ENCODE data around the gene RPS6KA3.
"Not testable (repeated sequence)": the region's sequence is repeated elsewhere in the genome, so short reads cannot be mapped to it uniquely, and the experiment has no call there.

Gene RPS6KA3

DNA sequence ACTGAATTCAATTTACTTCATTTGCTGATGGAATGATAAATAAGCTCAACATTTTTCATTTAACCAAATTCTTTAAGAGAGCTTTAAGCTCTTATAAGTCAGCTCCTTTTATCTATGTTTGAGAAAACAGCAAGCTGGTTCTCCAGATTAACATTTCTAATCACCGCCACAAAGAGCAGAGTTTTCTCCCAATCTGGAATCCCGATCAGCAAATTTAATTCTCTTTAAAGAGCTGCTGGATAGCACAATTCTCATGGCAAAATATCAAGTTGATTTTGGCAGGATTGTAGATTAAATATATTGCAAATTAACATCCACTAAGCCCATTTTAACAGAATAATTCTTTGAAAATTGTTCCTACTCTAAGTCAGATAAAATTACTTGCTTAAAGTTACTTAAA lies 48.8 kb downstream of the RPS6KA3 start:
- no peak for DNase-seq

DNA sequence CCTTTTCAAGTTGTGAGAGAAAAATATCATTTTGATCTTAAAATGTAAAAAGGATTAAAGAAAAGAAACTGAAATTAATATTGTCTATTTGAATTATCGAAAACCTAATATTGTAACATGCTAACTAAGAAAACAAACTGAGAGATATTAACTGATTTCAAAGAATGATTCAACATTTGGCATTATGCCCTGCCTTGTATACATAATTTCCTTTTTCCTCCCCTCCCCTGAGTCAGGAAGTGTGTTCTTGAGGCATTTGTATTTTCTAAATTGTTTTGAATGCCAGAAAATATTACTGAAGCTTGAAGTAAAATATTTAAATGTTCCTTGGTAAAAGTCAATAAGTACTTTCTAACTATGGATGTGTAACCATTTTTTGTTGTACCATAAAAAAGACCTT lies 49.4 kb downstream of the RPS6KA3 start:
- no peak for DNase-seq

DNA sequence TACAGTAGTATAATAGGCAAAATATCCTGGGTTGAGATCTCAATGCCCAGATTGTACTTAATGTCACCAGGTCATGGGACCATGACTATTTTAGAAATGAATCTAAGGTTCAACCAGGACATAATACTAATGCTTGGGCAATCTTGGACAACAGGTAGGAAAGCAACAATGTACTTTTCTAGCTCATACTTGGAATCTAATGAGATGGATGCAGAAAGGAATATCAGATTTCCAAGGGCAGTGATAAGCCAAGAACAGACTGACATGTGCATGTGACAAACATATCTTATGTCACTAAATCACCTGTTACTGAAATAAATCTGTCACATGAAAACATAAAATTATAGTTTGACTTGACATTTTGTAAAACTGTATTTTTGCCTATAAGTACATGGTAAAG lies 51.1 kb downstream of the RPS6KA3 start:
- DNase-seq: no peak

DNA sequence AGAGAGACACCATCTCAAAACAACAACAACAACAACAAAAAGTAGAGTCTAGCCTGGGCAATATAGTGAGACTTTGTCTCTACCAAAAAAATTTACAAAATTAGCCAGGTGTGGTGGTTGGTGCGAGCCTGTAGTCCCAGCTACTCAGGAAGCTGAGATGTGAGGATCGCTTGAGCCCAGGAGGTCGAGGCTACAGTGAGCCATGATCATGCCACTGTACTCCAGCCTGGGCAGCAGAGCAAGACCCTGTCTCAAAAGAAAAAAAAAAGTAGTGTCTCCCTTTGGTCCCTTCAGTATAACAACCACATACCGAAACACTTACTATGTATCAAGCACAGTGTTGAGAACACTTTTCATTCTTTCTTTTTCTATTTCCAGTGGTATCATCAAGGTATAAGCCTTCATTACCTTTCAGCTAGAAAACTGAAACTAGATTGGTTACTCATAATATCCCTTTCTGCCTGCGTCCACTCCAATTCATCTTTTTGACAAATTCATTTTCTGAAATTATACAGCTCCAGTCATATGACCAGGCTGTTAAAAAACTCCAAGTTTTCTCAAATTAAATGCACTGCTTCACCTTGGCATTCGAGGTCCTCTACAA lies 54.1 kb downstream of the RPS6KA3 start:
- no peak for DNase-seq

DNA sequence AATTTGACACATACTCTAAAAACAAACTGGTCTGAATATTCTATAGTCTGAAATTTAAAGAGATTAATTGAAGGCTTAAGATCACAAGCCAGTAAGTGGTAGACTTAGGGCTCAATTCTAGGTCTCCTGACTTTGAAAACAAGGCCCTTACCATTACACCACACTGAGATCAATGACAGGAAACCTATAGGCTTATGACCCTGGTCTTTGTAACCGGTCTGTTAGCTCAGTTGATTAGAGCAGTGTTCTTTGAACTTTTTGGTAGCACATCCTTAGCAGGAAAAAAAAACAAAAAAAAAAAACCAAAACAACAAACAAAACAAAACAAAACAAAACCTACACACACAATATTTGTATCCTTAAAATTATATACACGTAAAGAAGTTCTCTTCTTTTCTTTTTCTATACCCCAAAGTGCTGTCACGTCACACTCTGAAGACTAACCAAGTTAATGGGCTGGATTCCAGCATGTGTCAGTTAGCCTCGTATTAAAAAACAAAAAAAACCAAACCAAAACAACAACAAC lies 55.4 kb downstream of the RPS6KA3 start:
- no peak for DNase-seq

DNA sequence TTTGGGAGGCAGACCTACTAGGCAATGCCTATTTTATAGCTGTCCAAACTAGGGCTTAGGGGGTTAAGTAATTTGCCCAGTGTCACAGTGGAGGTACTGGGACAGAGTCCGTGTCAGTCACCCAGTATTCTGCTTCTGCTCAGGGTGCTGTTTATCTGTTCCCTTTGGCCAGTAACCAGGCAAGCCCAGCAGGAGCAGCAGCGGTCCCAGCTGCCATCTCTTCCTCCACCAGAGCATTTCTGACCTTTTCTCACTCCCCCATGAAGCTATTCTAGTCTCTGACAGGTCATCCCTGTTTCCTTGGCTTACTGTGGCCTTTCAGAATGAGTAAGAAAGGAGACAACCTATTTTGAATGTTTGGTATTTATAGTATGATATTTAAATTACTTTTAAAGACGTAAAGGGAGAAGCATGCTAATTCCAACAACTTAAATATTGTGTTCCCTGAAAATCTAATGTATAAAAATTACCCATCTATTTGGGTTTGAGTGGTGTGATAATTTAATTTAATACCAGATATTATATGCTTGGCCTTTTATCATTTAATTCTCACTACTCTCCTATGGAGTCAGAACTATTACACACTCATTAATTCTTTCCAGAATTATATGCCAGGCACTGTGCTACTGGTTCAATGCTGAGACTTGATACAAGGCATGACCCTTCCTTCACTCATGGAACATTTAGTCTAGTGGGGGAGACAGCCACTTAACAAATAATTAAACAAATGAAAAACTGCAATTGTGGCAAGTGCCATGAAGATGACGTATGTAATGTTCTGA lies 60.6 kb downstream of the RPS6KA3 start:
- no peak for DNase-seq

DNA sequence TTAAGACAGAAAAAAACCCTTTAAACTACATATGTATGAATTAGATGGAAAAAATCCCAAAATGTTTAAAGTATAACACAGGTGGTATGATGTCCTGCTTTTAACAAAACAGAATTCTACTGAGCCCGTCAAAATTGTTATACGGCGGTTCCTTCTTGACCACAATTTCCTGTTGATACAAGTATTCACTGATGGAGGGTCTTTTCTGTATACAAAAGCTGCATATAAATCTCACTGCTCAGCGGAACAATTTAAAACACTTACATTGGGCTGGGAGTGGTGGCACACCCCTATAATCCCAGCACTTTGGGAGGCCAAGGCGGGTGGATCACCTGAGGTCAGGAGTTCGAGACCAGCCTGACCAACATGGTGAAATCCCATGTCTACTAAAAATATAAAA lies 62.4 kb downstream of the RPS6KA3 start:
- DNase-seq: no peak

DNA sequence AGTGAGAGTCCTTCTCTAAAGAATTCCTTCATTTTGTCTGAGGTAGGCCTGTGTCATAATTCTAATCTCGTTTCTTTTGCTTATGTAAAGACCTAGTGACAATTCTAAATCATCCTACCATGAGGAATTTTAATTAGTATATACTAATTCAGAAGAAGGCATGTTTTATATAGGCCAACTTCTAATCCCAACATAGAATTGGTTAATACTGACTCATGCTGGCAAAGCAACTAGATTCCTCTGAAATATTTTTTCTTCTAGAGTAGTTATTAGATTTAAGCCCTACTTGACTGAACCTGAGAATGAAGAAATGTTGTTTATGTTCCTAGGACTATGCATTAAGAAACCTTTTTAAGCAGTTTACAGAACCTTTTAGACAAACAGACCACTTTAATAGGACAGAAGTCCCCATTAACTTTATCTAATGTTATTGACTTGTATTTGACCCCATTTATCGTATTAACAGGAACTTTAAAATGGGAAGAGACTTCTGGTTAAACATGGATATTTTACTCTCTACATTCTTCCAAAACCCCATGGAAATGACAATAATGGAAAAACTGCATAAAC lies 69.0 kb downstream of the RPS6KA3 start:
- DNase-seq: no peak

DNA sequence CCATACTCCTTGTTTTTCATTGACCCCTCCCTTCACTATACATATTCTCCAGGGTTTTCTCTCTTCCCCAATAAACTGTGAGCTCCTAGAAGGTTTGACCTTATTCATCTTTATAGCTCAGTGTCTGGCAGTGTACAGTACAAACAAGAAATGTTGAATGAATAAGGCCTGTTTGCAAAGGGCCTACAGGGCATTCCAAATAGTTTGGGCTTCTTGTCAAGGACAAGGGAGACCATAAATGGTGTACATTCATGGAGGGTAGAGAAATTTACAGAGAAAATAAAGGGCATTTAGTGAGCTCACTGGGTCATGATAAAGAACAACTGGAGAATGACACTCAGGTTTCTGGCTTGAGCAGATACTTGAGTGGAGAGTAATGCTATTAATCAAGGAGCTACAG lies 77.5 kb downstream of the RPS6KA3 start:
- no peak for DNase-seq

DNA sequence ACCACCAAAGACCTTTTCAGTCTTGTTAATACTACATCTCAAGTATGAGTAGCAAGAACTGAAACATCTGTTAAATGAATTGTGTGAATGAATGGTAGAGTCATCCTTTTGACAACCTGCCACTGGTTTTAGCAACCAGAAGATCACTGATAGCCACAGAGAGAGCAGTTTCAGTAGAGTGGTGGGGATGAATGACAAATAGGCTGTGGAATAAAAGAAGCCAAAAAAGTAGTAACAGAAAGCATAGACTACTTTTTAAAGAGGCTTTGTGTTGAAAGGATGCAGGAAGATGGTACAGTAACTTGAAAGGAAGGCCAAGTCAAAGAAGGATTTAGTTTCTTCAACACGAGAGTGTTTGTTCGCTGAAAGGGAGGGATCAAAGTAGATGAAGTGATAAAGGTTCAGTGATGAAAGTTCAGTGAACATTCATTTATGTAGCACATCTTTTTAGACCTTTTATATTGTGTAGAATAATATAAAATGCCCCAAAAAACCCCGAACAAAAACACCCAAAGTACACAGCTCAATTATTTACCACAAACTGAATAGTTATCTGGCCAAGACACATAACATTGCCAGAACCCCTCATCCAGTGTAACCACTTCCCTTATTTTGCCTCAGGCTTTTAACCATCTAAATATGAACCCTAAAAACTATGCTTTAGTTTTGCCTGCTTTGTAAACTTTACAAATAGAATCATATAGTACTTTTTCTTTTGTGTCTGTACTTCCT lies 84.9 kb downstream of the RPS6KA3 start:
- no peak for DNase-seq

DNA sequence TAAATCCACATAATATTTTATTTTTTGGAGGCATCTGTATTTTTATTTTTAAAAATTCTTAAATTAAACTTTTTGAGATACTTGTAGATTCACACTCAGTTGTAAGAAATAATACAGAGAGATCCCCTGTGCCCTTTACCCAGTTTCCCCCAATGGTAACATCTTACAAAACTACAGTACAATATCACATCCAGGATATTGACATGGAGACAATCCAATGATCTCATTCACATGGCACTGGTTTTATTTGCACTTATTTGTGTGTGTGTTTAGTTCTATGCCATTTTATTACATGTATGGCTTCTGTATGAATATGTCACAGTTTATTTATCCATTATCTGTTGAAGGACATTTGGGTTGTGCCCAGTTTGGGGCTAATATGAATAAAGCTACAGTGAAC lies 89.6 kb downstream of the RPS6KA3 start:
- no peak for DNase-seq

DNA sequence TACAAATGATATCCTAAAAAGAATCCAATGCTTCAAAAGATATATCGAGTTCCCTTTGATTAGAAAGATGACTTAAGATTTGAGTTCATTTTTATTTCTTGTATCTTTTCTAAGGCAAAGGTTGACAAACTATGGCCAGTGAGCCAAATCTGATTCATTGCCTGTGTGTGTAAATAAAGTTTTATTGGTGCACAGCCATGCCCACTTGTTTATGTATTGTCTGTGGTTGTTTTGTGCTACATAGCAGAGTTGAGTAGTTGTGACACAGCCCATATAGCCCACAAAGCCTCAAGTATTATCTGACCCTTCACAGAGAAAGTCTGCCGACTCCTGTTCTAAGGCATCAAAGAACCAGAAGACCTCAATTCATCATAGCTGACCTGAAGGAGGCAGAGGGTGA lies 92.9 kb downstream of the RPS6KA3 start:
- DNase-seq: no peak

DNA sequence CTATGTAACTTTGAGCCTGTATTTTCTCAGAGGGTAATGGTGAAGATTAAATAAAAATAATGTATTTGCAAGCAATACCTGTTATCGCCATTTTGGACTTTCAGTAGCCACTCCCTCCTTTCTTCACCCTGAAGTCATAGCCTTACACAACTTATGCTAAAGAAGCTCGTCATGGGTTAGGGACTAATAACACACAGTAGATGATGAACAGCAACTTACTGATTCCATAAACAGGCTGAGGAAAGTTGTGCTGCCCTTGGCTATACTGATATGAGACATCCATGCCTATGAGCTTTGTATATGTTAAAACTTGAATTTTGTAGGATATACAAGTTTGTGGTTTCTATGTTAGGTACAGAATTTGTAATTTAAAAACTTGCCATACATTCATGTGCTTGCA lies 93.4 kb downstream of the RPS6KA3 start:
- DNase-seq: no peak

DNA sequence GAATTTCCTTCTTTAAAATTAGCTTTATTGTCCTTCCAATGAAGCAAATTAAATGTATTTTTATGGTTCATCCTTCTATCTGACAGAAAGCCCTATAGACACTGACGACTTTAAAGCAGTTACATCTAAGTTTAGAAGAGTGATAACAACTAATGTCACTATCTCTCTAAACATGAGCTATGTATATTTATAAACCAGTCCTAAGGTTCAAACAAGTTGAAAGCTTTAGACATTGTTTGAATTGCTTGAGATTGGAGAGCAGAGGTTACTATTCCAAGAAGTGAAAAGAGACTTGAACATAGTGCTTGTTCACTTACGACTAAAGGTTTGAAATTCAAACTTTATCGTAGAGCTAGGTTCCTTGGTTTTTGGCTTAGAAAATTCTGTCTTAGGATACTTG lies 94.8 kb downstream of the RPS6KA3 start:
- DNase-seq: no peak

DNA sequence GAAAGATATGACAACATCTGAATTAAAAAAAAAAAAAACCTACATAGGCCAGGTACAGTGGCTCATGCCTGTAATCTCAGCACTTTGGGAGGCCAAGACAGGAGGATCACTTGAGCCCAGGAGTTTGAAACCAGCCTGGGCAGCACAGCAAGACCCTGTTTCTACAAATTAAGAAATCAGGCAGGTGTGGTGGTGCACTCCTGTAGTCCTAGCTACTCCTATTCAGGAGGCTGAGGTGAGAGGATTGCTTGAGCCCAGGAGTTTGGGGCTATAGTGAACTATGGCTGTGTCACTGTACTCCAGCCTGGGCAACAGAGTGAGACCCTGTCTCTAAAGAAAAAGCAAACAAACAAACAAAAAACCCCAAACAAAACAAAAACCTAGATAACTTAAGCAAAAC lies 104.2 kb downstream of the RPS6KA3 start:
- DNase-seq: not testable (repeated sequence)

DNA sequence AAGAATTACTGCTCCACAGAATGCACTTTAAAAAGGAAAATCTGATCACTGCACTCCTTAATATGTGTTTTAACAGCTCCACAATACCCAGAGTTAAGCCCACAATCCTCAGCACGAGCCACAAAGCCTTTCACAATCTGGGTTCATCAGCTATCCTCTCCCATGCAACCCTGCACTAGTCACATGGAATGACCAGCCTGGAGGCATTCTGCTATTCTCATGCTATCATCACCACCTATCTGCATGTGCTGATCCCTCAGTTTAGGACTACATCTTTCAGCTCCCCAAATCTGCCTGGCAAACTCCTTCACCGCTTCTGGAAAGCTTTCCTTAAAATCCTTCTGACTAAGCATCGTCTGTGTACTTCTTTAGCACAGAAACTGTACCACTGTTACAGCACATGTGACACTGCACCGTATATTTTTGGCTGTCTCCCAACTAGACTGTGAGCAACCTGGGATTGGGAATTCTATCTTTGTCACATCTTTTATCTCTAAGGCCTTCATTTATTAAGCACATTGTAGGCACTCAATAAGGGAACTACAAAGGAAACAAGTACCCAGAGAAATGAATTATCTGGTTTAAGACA lies 106.8 kb downstream of the RPS6KA3 start:
- DNase-seq: no peak

DNA sequence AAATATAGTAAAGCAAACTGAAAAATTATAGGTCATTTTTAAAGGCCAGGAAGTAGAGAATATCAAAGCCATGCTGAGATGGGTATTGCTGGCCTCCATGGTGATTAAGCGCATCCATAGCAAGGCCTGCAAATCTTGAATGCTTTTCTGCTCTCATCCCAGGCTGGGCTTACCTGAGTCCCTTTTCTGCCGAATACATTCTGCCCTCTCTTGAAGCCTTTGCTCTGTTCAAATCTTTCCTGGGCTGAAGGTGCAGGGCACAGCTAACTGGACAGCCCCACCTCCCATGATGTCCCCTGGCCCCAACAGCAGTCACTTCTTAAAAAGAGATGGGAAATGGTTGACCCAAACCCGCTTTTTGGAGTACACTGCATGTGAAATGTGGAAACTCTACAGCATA lies 115.0 kb downstream of the RPS6KA3 start:
- no peak for DNase-seq

DNA sequence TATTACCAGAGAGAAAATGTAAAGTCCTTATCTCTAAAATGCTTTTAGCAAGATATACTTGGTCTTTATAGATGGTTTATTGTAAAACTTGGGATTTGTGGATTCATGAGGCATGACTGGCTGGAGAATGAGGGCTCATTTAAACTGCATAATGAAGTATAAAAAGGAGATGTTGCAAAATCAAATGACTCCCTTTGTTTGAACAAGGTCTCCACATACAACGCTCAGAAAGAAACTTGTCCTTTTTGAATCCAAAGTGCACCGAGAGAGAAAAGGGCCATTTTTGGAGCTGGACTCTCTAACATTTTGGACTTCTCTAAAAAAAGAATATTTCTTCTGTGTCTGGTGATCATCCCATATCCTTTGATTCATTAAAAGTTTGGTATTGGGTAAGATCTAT lies 117.4 kb downstream of the RPS6KA3 start:
- DNase-seq: no peak

DNA sequence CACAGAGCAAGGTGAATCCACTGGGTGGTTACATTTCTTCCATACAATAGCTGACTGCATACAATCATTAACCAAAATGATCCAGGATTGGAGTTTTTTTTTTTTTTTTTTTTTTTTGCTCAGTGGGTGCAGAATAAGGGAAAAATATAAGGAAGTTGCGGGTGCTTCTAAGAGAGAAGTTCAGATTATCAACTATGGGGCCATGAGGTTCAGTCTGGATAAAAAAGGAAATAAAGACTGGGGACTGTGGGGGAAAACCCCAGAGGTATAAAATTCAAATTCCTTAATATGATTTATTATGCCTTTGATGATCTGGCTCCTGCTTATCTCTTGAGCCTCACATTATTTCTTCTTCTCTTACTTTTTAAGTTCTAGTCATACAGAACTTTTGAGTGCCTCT lies 119.1 kb downstream of the RPS6KA3 start:
- DNase-seq: no peak

DNA sequence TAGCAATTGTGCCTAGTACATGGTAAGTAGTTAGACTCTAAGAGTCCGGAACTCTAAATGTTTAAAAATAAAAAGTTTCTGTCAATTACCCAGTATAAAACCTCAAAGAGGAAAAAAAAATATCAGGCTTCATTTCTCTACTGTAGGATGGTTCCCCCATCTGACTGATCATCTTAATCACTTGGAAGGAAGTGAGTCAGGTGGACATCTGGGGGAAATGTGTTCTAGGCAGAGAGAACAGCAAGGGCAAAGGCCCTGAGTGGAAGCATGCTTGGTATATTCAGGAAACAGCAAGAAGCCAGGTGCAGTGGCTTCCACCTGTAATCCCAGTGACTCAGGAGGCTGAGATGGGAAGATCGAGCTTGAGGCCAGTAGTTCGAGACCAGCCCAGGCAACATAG lies 122.2 kb downstream of the RPS6KA3 start:
- no peak for DNase-seq

DNA sequence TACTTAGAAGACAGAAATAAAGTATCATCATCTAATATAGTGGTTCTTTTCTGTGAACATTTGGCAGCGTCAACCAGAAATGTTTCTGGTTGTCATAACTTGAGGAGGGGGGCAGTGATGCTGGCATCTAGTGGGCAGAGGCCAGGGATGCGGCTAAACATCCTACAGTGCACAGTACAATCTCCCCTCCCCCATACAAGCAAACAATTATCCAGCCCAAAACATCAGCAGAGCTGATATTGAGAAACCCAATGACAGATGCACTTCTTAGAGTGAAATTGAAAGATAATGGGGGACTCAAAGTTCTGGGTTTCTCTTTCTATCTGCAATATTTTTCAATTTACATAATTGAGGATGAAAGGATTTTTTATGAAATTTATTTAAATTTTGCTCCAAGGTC lies 123.1 kb downstream of the RPS6KA3 start:
- no peak for DNase-seq

DNA sequence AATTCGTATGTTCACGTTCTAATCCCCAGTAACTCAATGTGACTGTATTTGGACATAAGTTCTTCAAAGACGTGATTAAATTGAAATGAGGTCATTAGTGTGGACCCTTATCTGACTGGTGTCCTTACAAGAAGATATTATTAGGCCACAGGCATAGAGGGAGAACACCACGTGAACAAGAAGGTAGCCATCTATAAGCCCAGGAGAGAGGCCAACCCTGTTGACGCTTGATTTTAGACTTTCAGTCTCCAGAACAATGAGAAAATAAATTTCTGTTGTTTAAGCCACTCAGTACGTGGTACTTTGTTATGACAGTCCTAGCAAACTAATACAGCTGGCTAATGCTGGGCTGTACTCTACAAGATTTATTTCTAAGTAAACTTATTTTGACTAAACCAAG lies 123.6 kb downstream of the RPS6KA3 start:
- no peak for DNase-seq

Data from effector CD4-positive, alpha-beta T cell (primary cell).